Endodermal cell (in vitro differentiated cells): ENCODE data around the gene MYL12A. TPM values are rescaled to one million over a fixed set of nuclear protein-coding genes. Genes with fewer than 3 reads are reported as not detected.

Experiments
- DNase-seq: peaks from one replicate; pipeline ENCODE4 v3.0.0-alpha.2; 2017
- H3K27ac ChIP-seq: 2 replicates; pipeline ENCODE4 v1.5.1; 2013; ENCODE audit warnings: mild to moderate bottlenecking, low read depth, low read length, moderate library complexity
- H3K27me3 ChIP-seq: 2 replicates; pipeline ENCODE4 v1.6.1; 2013; ENCODE audit warnings: mild to moderate bottlenecking, low read length, moderate library complexity; ENCODE audit not compliant: insufficient read depth, control insufficient read depth, poor library complexity, severe bottlenecking
- H3K36me3 ChIP-seq: 2 replicates; pipeline ENCODE4 v1.7.0; 2013; ENCODE audit warnings: mild to moderate bottlenecking, low read length, moderate library complexity; ENCODE audit not compliant: control insufficient read depth, insufficient read depth
- H3K4me1 ChIP-seq: one replicate; pipeline ENCODE4 v1.7.0; 2013; ENCODE audit warnings: low read length; ENCODE audit not compliant: control insufficient read depth, insufficient read depth
- H3K4me3 ChIP-seq: 2 replicates; pipeline ENCODE4 v1.5.1; 2013; ENCODE audit warnings: mild to moderate bottlenecking, low read length, moderate library complexity
- H3K9ac ChIP-seq: 2 replicates; pipeline ENCODE4 v1.6.1; 2013; ENCODE audit warnings: mild to moderate bottlenecking, low read length, moderate library complexity; ENCODE audit not compliant: poor library complexity, severe bottlenecking; ENCODE audit errors: extremely low read depth
- H3K9me3 ChIP-seq: 2 replicates; pipeline ENCODE4 v1.6.1; 2013; ENCODE audit warnings: mild to moderate bottlenecking, low read length, moderate library complexity; ENCODE audit not compliant: control insufficient read depth
- H3K27ac Mint-ChIP-seq: 2 replicates; pipeline ENCODE4 v1.8.0; 2020; ENCODE audit warnings: mixed read lengths
- H3K27me3 Mint-ChIP-seq: 2 replicates; pipeline ENCODE4 v1.8.0; 2021; ENCODE audit warnings: mild to moderate bottlenecking, mixed read lengths; ENCODE audit not compliant: insufficient read depth
- H3K36me3 Mint-ChIP-seq: 2 replicates; pipeline ENCODE4 v1.8.0; 2020; ENCODE audit warnings: low read depth, mixed read lengths
- H3K4me1 Mint-ChIP-seq: 2 replicates; pipeline ENCODE4 v1.8.0; 2020; ENCODE audit warnings: mixed read lengths
- H3K4me3 Mint-ChIP-seq: 2 replicates; pipeline ENCODE4 v1.8.0; 2020; ENCODE audit warnings: mild to moderate bottlenecking, moderate library complexity, mixed read lengths
- H3K9me3 Mint-ChIP-seq: 2 replicates; pipeline ENCODE4 v1.8.0; 2020; ENCODE audit warnings: mild to moderate bottlenecking, mixed read lengths
- CTCF ChIP-seq: fragments of 200-600 bp; sonication (generic); conservative IDR thresholded peaks from 2 replicates; pipeline ENCODE4 v1.5.0; 2021; ENCODE audit warnings: antibody characterized with exemption, mild to moderate bottlenecking
- WGBS, 2 experiments: methylation state at CpG; one replicate each; pipeline versions ENCODE4 v1.1.5 to v1.1.7; 2013; ENCODE audit warnings: missing lambda C conversion rate in 2 of 2, mixed read lengths in 1 of 2; ENCODE audit not compliant: insufficient coverage in 1 of 2, insufficient read length in 1 of 2; 5-methylcytosine and 5-hydroxymethylcytosine counted together
- total RNA-seq, 2 donors: library from RNA; stranded (reverse); fragmentation: NEBNext Ultra II Directional in 1 of 2; extraction: Animal tissue kit (Norgen Biotek cat#: 25700) in 1 of 2; gene quantifications; 2 replicates in 1 of 2; 3 replicates in 1 of 2; pipeline ENCODE4 v1.2.1, GENCODE V29; 2021

The MYL12A gene
- total RNA-seq, 2 donors from 2014 or later = 267 to 271 TPM

DNA sequence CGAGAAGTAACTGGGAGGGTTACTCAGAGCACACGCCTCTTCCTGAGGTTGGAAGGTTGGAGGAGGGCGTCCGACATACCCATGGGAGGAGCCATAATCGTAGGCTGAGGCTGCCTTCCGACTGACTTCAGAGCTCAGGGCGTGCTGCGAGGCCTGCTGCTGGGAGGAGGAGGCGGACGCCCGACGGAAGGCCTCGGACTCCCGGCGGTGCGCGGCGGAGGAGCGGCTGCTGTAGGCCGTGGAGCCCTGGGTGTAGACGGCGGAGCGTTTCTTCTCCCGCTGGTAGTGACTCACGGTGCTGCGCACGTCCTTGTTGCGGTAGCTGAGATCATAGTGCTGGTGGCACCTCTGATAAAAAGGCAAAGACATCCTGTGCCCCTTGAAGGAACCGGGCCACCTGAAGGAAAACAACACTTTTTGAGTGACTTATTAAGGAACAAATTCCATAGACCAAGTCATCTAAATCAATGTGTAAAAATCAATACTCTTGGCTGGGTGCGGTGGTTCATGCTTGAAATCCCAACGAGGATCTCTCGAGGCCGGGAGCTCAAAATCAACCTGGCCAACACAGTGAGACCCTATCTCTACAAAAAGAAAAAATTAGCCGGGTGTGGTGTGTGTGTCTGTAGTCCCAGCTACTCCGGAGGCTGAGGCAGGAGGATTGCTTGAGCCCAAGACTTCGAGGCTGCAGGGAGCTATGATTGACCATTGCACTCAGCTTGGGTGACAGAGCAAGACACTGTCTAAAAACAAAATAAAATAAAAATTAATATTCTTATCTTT lies 32.6 kb upstream of the MYL12A start:
- H3K4me1 Mint-ChIP-seq = peaks cover 41% of the 10 kb centered on the region
- DNase-seq = no peak

DNA sequence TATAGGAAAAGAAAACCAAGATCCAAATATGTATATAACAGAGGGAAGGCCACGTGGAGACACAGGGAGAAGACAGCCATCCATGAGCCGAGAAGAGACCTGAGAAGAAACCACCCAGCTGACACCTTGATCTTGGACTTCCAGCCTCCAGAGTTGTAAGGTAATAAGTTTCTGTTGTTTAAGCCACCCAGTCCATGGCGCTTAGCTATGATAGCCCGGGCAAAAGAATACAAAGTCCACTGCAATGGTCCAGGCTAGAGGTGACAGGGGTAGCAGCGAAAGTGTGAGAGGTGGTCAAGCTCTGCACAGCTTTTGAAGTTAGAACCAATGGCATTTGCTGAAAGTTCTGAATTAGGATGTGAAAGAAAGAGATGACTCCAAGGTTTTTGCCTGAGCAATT lies 30.6 kb upstream of the MYL12A start:
- Histone ChIP-seq H3K9me3 (peaks cover 16% of the 10 kb centered on the region), H3K27ac (no peak overlapping the region), H3K27me3 (no peaks in the 10 kb centered on the region), H3K36me3 (no peaks in the 10 kb centered on the region), H3K4me1 (peaks cover 27% of the 10 kb centered on the region), H3K4me3 (no peak overlapping the region), H3K9ac (no peak overlapping the region)
- no peak overlapping the region for H3K27ac Mint-ChIP-seq
- no peaks in the 10 kb centered on the region for H3K27me3 Mint-ChIP-seq
- no peaks in the 10 kb centered on the region for H3K36me3 Mint-ChIP-seq
- no peak overlapping the region for H3K4me3 Mint-ChIP-seq
- no peak for DNase-seq
- peaks cover 50% of the 10 kb centered on the region for H3K4me1 Mint-ChIP-seq
- 83 to 88% methylated on average over 5 of the region's 5 CpGs for WGBS, 2 experiments
- no peak for TF ChIP-seq CTCF
- H3K9me3 Mint-ChIP-seq = no peaks in the 10 kb centered on the region

More for the DNA sequence above, 32.6 kb upstream of the MYL12A start:
- Mint-ChIP-seq H3K9me3 (no peaks in the 10 kb centered on the region), H3K36me3 (no peaks in the 10 kb centered on the region), H3K27me3 (no peaks in the 10 kb centered on the region), H3K4me3 (no peak overlapping the region), H3K27ac (no peak overlapping the region)
- Histone ChIP-seq H3K4me3 (no peak overlapping the region), H3K9me3 (peaks cover 16% of the 10 kb centered on the region), H3K27ac (no peak overlapping the region), H3K27me3 (no peaks in the 10 kb centered on the region), H3K36me3 (no peaks in the 10 kb centered on the region), H3K9ac (no peak overlapping the region), H3K4me1 (peaks cover 25% of the 10 kb centered on the region)
- no peak for TF ChIP-seq CTCF
- WGBS, 2 experiments = 95 to 96% methylated on average over 17 to 36 of the region's 36 CpGs

DNA sequence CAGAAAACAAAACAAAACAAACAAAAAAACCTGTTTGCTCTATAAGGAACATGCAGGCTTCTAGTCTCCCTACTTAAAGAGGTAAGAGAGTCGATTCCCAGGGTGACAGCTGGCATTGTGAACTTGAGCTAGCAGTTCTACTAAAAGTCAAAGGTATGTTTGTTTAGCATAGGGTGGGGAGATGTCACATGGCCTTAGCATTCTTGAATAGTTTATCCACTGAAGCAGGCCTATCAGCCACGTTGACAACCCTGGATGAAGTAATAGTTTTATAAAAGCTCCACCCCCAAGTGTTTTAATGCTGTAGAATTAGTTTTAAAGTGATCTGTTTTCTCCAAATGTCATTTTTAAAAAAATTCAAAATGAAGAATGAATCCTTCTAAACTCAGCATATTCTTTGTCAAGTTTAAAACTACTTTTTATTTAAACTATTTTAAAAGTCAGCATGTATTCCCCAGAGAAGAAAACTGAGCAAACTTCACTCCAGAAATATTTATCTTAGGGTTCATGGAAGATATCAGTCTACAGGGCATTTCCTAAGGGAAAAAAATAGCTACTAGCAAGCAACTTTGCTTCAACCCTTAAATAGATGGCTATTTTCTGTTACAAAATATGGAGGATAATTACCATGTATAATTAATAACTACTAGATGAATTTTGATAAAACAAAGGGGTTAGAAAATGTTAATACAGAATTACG lies 29.5 kb upstream of the MYL12A start:
- 59% methylated on average over 2 of the region's 3 CpGs; no CpG with 5 or more reads in 1 of the 2 experiments for WGBS, 2 experiments
- H3K4me3 Mint-ChIP-seq = no peak overlapping the region
- no peaks in the 10 kb centered on the region for H3K9me3 Mint-ChIP-seq
- H3K36me3 Mint-ChIP-seq = no peaks in the 10 kb centered on the region
- Histone ChIP-seq H3K4me1 (peaks cover 27% of the 10 kb centered on the region), H3K4me3 (peak overlapping the region; percentile 43), H3K9me3 (peaks cover 16% of the 10 kb centered on the region), H3K27ac (no peak overlapping the region), H3K9ac (peak overlapping the region; percentile 34), H3K36me3 (no peaks in the 10 kb centered on the region), H3K27me3 (no peaks in the 10 kb centered on the region)
- no peak overlapping the region for H3K27ac Mint-ChIP-seq
- H3K4me1 Mint-ChIP-seq = peaks cover 46% of the 10 kb centered on the region
- DNase-seq = peak; percentile 59
- TF ChIP-seq CTCF = no peak
- no peaks in the 10 kb centered on the region for H3K27me3 Mint-ChIP-seq
